Adrenal gland (tissue), 12 donors: Measurements from ENCODE around the gene MAFF. TPM values are rescaled to one million over a fixed set of nuclear protein-coding genes. Genes with fewer than 3 reads are reported as not detected.

Experiments used
- DNase-seq, 7 donors: peaks; one replicate each; pipeline ENCODE4 v3.0.0-alpha.2; 2019 to 2020
- H3K27ac ChIP-seq, 5 donors: fragments of 200-600 bp; sonication (generic) in 4 of 5; 1 replicate in 3 of 5; 2 replicates in 2 of 5; pipeline versions ENCODE4 v1.5.1 to v1.8.0; 2016 to 2020; ENCODE audit warnings: mild to moderate bottlenecking in 1 of 5
- H3K27me3 ChIP-seq: fragments of 200-600 bp; 2 replicates; pipeline ENCODE4 v1.8.0; 2021
- H3K36me3 ChIP-seq, 2 donors: fragments of 200-600 bp; replicated peaks in 1 of 2; 1 replicate in 1 of 2; 2 replicates in 1 of 2; pipeline versions ENCODE4 v1.5.1 to v1.8.0; 2018 to 2022
- H3K4me1 ChIP-seq, 2 donors: fragments of 200-600 bp; replicated peaks in 1 of 2; 1 replicate in 1 of 2; 2 replicates in 1 of 2; pipeline versions ENCODE4 v1.5.1 to v1.8.0; 2018 to 2021
- H3K4me3 ChIP-seq, 4 donors: fragments of 200-600 bp; sonication (generic) in 3 of 4; one replicate each; pipeline ENCODE4 v1.5.1; 2016 to 2018
- H3K9me3 ChIP-seq, 3 donors: fragments of 200-600 bp; sonication (generic) in 1 of 3; replicated peaks in 1 of 3; 1 replicate in 2 of 3; 2 replicates in 1 of 3; pipeline versions ENCODE4 v1.5.1 to v1.8.0; 2016 to 2021
- POLR2A ChIP-seq, 2 donors: fragments of 450-650 bp; IDR thresholded peaks; one replicate each; pipeline ENCODE4 v1.6.1; 2017; ENCODE audit warnings: antibody characterized with exemption in 2 of 2, mild to moderate bottlenecking in 2 of 2, moderate library complexity in 1 of 2
- WGBS, 4 donors: extraction: QIAGEN DNeasy Blood & Tissue Kit in 2 of 4; methylation state at CpG; one replicate each; pipeline versions ENCODE4 v1.1.5 to v1.1.7; 2013 to 2017; 5-methylcytosine and 5-hydroxymethylcytosine counted together
- intact Hi-C, 2 donors: fragments of 100-400 bp; cut with DNase I; formaldehyde crosslinking; loops; one replicate each; pipeline versions ENCODE4 v1.14.1 to v1.15.0; 2022 to 2023
- polyA plus RNA-seq, 3 donors: library from polyadenylated mRNA; stranded (reverse); fragments of 200-250 nt in 2 of 3; fragments of 350-450 nt in 1 of 3; fragmentation: Illumina TruSeq in 1 of 3; extraction: RNeasy Lipid Tissue Mini Kit (QIAGEN cat#74804) in 1 of 3; gene quantifications; one replicate each; pipeline ENCODE4 v1.2.3, GENCODE V29; 2013 to 2014
- total RNA-seq, 9 donors: library from RNA; depleted of rRNA in 4 of 9; stranded (reverse); fragments of >200 nt in 4 of 9; fragments of 120-200 nt in 1 of 9; fragmentation: NEBNext Ultra II Directional in 1 of 9; extraction: Animal tissue kit (Norgen Biotek cat#: 25700) in 1 of 9; gene quantifications; one replicate each; pipeline versions ENCODE4 v1.1.0 to v1.2.4, GENCODE V29; 2013 to 2023
- TF ChIP-seq, protein P1 (sequence below), 6 experiments: fragments of 450-650 bp in 4 of 6; fragments of 200-600 bp in 2 of 6; sonication (generic) in 1 of 6; IDR thresholded peaks; 1 replicate in 5 of 6; 2 replicates in 1 of 6; pipeline versions ENCODE4 v1.5.1 to v1.8.0; 2016 to 2021; ENCODE audit warnings: antibody characterized with exemption in 6 of 6, mild to moderate bottlenecking in 2 of 6, moderate library complexity in 1 of 6
- donor health status: healthy with polysubstance abuse.
- donor health status: Bipolar disorder and iron deficiency.
- donor health status: DM: yes; HTN: yes; CAD: no.
- donor health status: DM: no; HTN: no; CAD: no.
- donor health status: DM: no; HTN: no; CAD: no.
- donor health status: DM: yes; HTN: yes; CAD: no.

MAFF gene
- total and polyA plus RNA-seq, 12 donors = 1.9 to 23.4 (median 13.9) TPM

DNA sequence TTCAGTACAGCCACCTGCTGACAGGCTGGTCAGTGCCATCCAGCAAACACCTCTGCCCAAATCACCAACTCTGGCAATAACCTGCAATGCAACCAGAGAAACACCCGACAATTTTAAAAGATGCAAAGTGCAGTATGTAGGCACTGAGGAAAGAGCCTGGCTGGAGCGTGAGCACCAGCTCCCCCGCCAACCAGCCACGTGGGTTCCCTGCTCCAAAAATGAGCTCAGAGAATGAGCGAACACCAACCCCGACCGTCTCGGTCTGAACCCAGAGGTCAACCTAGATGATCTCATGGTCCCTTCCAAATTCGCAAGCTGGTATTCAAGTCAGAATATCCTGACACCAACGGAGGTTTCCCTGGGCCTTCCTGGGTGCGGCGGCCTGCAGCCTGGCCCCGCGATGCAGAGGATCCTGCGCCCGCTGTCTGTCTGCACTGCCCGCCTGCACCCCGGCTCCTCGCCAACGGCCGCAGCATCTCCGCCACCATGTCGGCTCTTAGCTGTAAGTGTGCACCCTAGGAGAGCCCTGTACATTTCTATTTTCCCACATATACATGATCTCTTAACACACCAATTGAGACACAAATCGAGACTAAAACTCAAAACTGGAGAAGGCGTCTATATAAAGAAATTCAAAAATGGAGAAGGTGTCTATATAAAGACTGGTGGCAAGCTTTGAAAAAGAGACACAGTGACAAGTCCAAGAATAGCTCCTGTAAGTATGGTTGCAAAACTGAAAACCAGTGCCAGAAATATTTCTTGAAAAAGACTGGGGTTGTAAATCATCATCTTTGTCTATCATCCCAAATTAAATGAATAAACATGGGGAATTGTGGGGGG, 48.2 kb downstream of the MAFF start:
- intact Hi-C loops = no loop called here
- peaks cover 0 to 11% of the 10 kb centered on the region in 2 donors for H3K4me1 ChIP-seq
- 92 to 96% (median 95%) methylated on average over 22 to 25 of the region's 25 CpGs for WGBS, 4 donors
- H3K36me3 ChIP-seq = peaks cover 0 to 20% of the 10 kb centered on the region in 2 donors
- no peak overlapping the region for H3K27ac ChIP-seq
- TF ChIP-seq, protein P1, sequence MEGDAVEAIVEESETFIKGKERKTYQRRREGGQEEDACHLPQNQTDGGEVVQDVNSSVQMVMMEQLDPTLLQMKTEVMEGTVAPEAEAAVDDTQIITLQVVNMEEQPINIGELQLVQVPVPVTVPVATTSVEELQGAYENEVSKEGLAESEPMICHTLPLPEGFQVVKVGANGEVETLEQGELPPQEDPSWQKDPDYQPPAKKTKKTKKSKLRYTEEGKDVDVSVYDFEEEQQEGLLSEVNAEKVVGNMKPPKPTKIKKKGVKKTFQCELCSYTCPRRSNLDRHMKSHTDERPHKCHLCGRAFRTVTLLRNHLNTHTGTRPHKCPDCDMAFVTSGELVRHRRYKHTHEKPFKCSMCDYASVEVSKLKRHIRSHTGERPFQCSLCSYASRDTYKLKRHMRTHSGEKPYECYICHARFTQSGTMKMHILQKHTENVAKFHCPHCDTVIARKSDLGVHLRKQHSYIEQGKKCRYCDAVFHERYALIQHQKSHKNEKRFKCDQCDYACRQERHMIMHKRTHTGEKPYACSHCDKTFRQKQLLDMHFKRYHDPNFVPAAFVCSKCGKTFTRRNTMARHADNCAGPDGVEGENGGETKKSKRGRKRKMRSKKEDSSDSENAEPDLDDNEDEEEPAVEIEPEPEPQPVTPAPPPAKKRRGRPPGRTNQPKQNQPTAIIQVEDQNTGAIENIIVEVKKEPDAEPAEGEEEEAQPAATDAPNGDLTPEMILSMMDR (IDR thresholded peaks at IDR 0.05) = no peak
- no peak for TF ChIP-seq POLR2A (IDR thresholded peaks at IDR 0.05)
- no peaks in the 10 kb centered on the region for H3K27me3 ChIP-seq
- DNase-seq = no peak
- no peak overlapping the region for H3K4me3 ChIP-seq
- H3K9me3 ChIP-seq = no peaks in the 10 kb centered on the region

DNA sequence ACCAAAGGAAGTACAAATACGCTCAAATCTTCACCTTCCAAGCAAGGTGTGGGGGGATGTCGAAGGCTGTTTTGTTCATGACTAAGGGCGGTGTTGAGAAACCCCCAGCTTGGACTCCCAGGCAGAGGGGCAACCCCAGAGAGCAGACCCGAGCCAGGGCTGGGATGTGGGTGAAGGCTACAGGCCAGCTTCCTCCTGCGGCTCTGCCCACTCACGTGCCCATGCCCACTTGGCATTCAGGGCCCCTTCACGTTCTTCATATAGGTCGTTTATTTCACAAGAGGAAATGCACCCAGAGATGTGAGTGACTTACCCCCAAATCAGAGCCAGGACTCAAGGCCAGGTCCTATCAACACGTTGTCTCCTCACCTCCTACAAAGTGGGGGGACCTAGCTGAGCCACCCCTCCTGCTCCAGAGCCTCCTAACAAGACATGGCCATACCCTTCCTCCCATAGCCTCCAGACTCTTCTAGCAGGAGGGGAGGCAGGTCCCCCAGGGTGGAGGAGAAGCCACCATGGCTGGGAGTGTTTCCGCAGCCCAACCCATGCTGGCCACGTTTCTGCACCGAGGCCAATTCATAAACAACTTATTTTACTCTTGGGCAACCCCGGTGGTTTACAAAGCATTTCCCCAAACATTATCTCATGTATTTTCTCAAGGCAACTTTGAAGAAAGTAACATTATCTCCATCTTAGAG, 49.0 kb downstream of the MAFF start:
- Histone ChIP-seq H3K27me3 (no peaks in the 10 kb centered on the region), H3K9me3 (no peaks in the 10 kb centered on the region), H3K36me3 (peaks cover 0 to 15% of the 10 kb centered on the region in 2 donors), H3K4me1 (peaks cover 0 to 11% of the 10 kb centered on the region in 2 donors), H3K4me3 (no peak overlapping the region), H3K27ac (no peak overlapping the region)
- no peak for DNase-seq
- intact Hi-C loops = no loop called here
- no peak for TF ChIP-seq POLR2A (IDR thresholded peaks at IDR 0.05)
- TF ChIP-seq, protein P1 (IDR thresholded peaks at IDR 0.05) = no peak
- 76 to 87% (median 84%) methylated on average over 12 to 13 of the region's 13 CpGs for WGBS, 4 donors

DNA sequence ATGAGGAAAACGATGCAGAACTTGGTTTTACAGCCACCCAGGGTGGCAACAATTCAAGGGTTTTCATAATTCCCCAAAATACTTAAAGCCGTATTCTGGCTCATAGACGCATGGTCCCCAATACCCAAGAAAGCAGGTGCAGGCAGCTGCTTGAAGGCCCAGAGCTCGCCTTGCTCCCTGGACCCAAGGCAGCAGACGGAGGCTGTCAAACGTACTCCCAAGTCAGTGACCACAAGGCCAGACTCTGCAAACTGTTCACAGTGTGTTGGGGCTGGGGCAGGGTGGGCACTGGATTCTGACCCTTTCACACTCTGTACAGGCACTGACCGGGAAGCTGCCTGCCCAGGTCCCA, 49.5 kb downstream of the MAFF start:
- H3K9me3 ChIP-seq = no peaks in the 10 kb centered on the region
- H3K27me3 ChIP-seq = no peaks in the 10 kb centered on the region
- intact Hi-C loops = no loop called here
- WGBS, 4 donors = 75 to 90% (median 89%) methylated on average over 7 of the region's 7 CpGs
- peaks cover 0 to 10% of the 10 kb centered on the region in 2 donors for H3K36me3 ChIP-seq
- H3K4me3 ChIP-seq = no peak overlapping the region
- H3K27ac ChIP-seq = no peak overlapping the region
- DNase-seq = no peak
- peaks cover 0 to 11% of the 10 kb centered on the region in 2 donors for H3K4me1 ChIP-seq
- TF ChIP-seq, protein P1 (IDR thresholded peaks at IDR 0.05) = no peak
- no peak for TF ChIP-seq POLR2A (IDR thresholded peaks at IDR 0.05)

DNA sequence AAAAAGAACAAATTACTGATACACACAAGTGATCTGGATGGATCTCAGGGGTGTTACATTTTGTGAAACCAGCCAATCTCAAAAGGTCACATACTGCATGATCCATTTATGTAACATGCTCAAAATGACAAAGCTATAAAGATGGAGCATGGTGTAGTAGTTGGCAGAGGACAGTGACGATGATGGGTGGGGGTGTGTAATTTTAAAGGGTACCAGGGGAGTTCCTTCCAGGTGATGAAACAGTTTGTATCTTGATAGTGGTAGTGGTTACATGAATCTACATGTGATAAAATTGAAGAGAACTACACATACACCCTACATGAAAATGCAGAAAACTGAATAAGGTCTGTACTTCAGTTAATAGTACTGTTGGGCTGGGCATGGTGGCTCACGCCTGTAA, 53.9 kb downstream of the MAFF start:
- DNase-seq = no peak
- no peak overlapping the region for H3K4me3 ChIP-seq
- no peak for TF ChIP-seq POLR2A (IDR thresholded peaks at IDR 0.05)
- TF ChIP-seq, protein P1 (IDR thresholded peaks at IDR 0.05) = no peak
- intact Hi-C loops = no loop called here
- H3K4me1 ChIP-seq = peaks cover 15 to 52% of the 10 kb centered on the region in 2 donors
- no peaks in the 10 kb centered on the region for H3K36me3 ChIP-seq
- H3K9me3 ChIP-seq = no peaks in the 10 kb centered on the region
- WGBS, 4 donors = 95 to 100% (median 96%) methylated on average over 2 of the region's 2 CpGs
- H3K27me3 ChIP-seq = no peaks in the 10 kb centered on the region
- peak overlapping the region in 2 of 5 donors; percentile 89 to 93 for H3K27ac ChIP-seq
